ENCODE measurements around the gene TRPT1. TPM values are rescaled to one million over a fixed set of nuclear protein-coding genes. Genes with fewer than 3 reads are reported as not detected.

The TRPT1 gene
- total and polyA plus RNA-seq, 7 donors, result 49.6 to 131 (median 96.1) TPM

- Histone ChIP-seq H3K4me1 (peaks cover 14% of the 10 kb centered on the region), H3K27ac (no peak overlapping the region), H3K36me3 (ENCODE audit: insufficient read depth in 1 of 2, low read depth in 1 of 2) (peaks cover 3 to 52% of the 10 kb centered on the region in 2 donors), H3K9me3 (no peaks in the 10 kb centered on the region), H3K27me3 (ENCODE audit: insufficient read depth in 3 of 3, low read length in 2 of 3) (no peaks in the 10 kb centered on the region), H3K4me3 (no peak overlapping the region)
- intact Hi-C loops (cut with DNase I), result loop anchor here in 1 of 2 donors (5.0 kb wide), 1 partner anchor 63 kb away; no protein-coding TSS in a partner anchor
- 89 to 94% (median 93%) methylated on average over 32 to 35 of the region's 35 CpGs for WGBS, 3 donors
- DNase-seq (peak in 1 of 2 donors; percentile 58), ATAC-seq (no peak)
- TF ChIP-seq, protein P1, sequence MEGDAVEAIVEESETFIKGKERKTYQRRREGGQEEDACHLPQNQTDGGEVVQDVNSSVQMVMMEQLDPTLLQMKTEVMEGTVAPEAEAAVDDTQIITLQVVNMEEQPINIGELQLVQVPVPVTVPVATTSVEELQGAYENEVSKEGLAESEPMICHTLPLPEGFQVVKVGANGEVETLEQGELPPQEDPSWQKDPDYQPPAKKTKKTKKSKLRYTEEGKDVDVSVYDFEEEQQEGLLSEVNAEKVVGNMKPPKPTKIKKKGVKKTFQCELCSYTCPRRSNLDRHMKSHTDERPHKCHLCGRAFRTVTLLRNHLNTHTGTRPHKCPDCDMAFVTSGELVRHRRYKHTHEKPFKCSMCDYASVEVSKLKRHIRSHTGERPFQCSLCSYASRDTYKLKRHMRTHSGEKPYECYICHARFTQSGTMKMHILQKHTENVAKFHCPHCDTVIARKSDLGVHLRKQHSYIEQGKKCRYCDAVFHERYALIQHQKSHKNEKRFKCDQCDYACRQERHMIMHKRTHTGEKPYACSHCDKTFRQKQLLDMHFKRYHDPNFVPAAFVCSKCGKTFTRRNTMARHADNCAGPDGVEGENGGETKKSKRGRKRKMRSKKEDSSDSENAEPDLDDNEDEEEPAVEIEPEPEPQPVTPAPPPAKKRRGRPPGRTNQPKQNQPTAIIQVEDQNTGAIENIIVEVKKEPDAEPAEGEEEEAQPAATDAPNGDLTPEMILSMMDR (IDR thresholded peaks at IDR 0.05), result no peak
Observed at GRCh38 chr11:64265176-64266160, 39.5 kb upstream of the TRPT1 start.

- Histone ChIP-seq H3K4me1 (peaks cover 14% of the 10 kb centered on the region), H3K4me3 (no peak overlapping the region), H3K27ac (no peak overlapping the region), H3K36me3 (ENCODE audit: insufficient read depth in 1 of 2, low read depth in 1 of 2) (peaks cover 3 to 58% of the 10 kb centered on the region in 2 donors), H3K9me3 (no peaks in the 10 kb centered on the region), H3K27me3 (ENCODE audit: insufficient read depth in 3 of 3, low read length in 2 of 3) (no peaks in the 10 kb centered on the region)
- peak in 1 of 2 donors; percentile 51 for DNase-seq
- TF ChIP-seq, protein P1 (IDR thresholded peaks at IDR 0.05), result no peak
- 88 to 91% (median 89%) methylated on average over 10 of the region's 10 CpGs for WGBS, 3 donors
- no peak for ATAC-seq
- intact Hi-C loops (cut with DNase I), result no loop called here
Observed at GRCh38 chr11:64264371-64264852, 38.4 kb upstream of the TRPT1 start.

DNA sequence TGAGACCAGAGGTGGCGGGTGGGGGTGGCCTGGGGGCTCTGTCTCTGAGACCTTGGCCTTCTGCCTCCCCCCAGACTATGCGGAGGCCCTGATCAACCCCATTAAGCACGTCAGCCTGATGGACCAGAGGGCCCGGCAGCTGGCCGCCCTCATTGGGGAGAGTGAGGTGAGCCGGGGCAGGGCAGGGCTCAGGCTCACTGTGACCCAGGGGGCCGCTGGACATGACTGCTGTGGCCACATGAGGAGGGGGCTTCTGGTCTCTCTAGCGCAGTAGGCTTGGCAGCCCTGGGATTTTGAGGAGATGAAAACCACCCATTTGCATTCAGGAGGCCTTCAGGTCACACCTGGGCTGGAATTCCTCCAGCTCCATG is 37.9 kb upstream of the TRPT1 start:
- no peak for ATAC-seq
- DNase-seq, result no peak
- Histone ChIP-seq H3K4me1 (peaks cover 12% of the 10 kb centered on the region), H3K27ac (no peak overlapping the region), H3K9me3 (no peaks in the 10 kb centered on the region), H3K36me3 (ENCODE audit: insufficient read depth in 1 of 2, low read depth in 1 of 2) (peaks cover 3 to 63% of the 10 kb centered on the region in 2 donors), H3K27me3 (ENCODE audit: insufficient read depth in 3 of 3, low read length in 2 of 3) (no peaks in the 10 kb centered on the region), H3K4me3 (no peak overlapping the region)
- TF ChIP-seq, protein P1 (IDR thresholded peaks at IDR 0.05), result no peak
- intact Hi-C loops (cut with DNase I), result no loop called here
- 86 to 97% (median 92%) methylated on average over 8 of the region's 8 CpGs for WGBS, 3 donors

DNA sequence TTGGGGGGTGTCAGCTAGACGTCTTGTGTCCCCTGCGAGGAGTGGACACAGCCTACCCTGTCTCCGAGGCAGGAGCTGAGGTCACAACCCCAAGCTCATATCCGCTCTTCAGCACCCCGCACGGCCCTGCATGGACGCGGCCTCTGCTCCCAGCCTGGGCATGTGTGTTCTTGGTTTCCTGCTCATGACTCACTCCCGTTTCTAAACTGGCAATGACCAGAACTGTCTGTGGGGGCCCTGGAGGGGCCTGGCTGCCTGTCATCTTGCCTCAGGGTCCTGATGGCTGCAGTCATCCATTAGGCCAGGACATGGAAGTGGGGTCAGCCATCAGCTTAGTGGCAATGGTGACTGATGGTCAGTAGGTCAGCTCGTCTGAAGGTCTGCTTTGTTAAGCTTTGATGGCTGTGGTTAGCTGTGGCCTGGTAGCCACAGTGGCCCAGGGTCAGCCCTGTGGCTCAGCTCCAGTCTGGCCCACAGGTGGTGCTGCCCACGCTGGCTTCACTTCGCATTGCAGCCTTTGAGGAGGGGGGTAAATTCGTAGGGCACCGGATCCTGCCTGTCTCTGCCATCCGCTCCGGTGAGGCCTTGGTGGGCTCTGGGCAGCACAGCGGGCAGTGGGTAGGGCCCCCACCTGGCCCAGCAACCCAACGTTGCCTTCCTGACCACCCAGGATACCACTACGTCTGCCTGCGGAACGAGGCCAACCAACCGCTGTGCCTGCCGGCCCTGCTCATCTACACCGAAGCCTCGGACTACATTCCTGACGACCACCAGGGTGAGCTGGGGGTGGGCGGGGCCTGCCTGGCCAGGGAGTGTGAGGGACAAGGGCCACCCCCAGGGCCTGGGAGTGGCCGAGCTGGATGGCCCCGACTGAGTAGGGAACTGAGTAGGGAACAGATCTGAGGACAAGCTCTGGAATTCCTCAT is 37.3 kb upstream of the TRPT1 start:
- intact Hi-C loops (cut with DNase I), result no loop called here
- ATAC-seq (no peak), DNase-seq (peak in 1 of 2 donors; percentile 46)
- peaks cover 6% of the 10 kb centered on the region for H3K4me1 ChIP-seq
- peaks cover 3 to 70% of the 10 kb centered on the region in 2 donors for H3K36me3 ChIP-seq (ENCODE audit: insufficient read depth in 1 of 2, low read depth in 1 of 2)
- 80 to 86% (median 82%) methylated on average over 27 to 29 of the region's 29 CpGs for WGBS, 3 donors
- no peaks in the 10 kb centered on the region for H3K27me3 ChIP-seq (ENCODE audit: insufficient read depth in 3 of 3, low read length in 2 of 3)
- TF ChIP-seq, protein P1 (IDR thresholded peaks at IDR 0.05), result no peak
- H3K27ac ChIP-seq, result no peak overlapping the region
- no peak overlapping the region for H3K4me3 ChIP-seq
- H3K9me3 ChIP-seq, result no peaks in the 10 kb centered on the region
